AG20443 (cell line): Measurements from ENCODE around the gene SPAG16.
"Not testable (repeated sequence)": the region's sequence is repeated elsewhere in the genome, so short reads cannot be mapped to it uniquely, and the experiment has no call there.

Source experiments
- DNase-seq: peaks from one replicate; pipeline ENCODE4 v3.0.0; 2012; ENCODE audit warnings: low spot score, mixed read lengths

Gene SPAG16

GRCh38 chr2:213545481-213545880, 261.2 kb downstream of the SPAG16 start:
- DNase-seq: no peak

- DNase-seq: no peak
Measured at GRCh38 chr2:213545964-213546475, 261.8 kb downstream of the SPAG16 start.

GRCh38 chr2:213551526-213551925, 267.3 kb downstream of the SPAG16 start:
- DNase-seq: no peak

GRCh38 chr2:213559053-213559452, 274.8 kb downstream of the SPAG16 start:
- DNase-seq: no peak

- no peak for DNase-seq
Measured at GRCh38 chr2:213561759-213562158, 277.5 kb downstream of the SPAG16 start.

GRCh38 chr2:213562539-213563180, 278.4 kb downstream of the SPAG16 start:
- DNase-seq: no peak

GRCh38 chr2:213566846-213567245, 282.6 kb downstream of the SPAG16 start:
- no peak for DNase-seq

GRCh38 chr2:213609570-213610170, 325.4 kb downstream of the SPAG16 start:
- DNase-seq: no peak

- DNase-seq: no peak
Measured at GRCh38 chr2:213627054-213627710, 342.9 kb downstream of the SPAG16 start.

GRCh38 chr2:213627835-213628460, 343.7 kb downstream of the SPAG16 start:
- no peak for DNase-seq

GRCh38 chr2:213640738-213641425, 356.6 kb downstream of the SPAG16 start:
- DNase-seq: no peak

GRCh38 chr2:213644926-213645325, 360.7 kb downstream of the SPAG16 start:
- DNase-seq: no peak

- DNase-seq: no peak
Measured at GRCh38 chr2:213649176-213649575, 364.9 kb downstream of the SPAG16 start.

- DNase-seq: no peak
Measured at GRCh38 chr2:213664817-213665216, 380.6 kb downstream of the SPAG16 start.

GRCh38 chr2:213669657-213670056, 385.4 kb downstream of the SPAG16 start:
- no peak for DNase-seq

GRCh38 chr2:213678437-213679218, 394.4 kb downstream of the SPAG16 start:
- DNase-seq: no peak

- no peak for DNase-seq
Measured at GRCh38 chr2:213679894-213680293, 395.6 kb downstream of the SPAG16 start.

GRCh38 chr2:213682276-213682675, 398.0 kb downstream of the SPAG16 start:
- DNase-seq: no peak

- DNase-seq: no peak
Measured at GRCh38 chr2:213688133-213688532, 403.9 kb downstream of the SPAG16 start.

- not testable (repeated sequence) for DNase-seq
Measured at GRCh38 chr2:213688825-213689224, 404.6 kb downstream of the SPAG16 start.

GRCh38 chr2:213689585-213689984, 405.3 kb downstream of the SPAG16 start:
- DNase-seq: no peak
